Neural progenitor cell (in vitro differentiated cells): ENCODE measurements around the gene CCNYL1.
"Not testable (repeated sequence)": the region's sequence is repeated elsewhere in the genome, so short reads cannot be mapped to it uniquely, and the experiment has no call there.

Source experiments
- EZH2 ChIP-seq: fragments of 200-600 bp; sonication (generic); IDR thresholded peaks from 2 replicates; pipeline ENCODE4 v1.6.1; 2017; ENCODE audit warnings: antibody characterized with exemption, mild to moderate bottlenecking, moderate library complexity
- TF ChIP-seq, protein P1 (sequence below): fragments of 200-600 bp; sonication (generic); IDR thresholded peaks from 2 replicates; pipeline ENCODE4 v1.5.1; 2017; ENCODE audit warnings: antibody characterized with exemption, mild to moderate bottlenecking

GRCh38 chr2:207735513-207735859 is 24.0 kb downstream of the CCNYL1 start:
- TF ChIP-seq, protein P1, sequence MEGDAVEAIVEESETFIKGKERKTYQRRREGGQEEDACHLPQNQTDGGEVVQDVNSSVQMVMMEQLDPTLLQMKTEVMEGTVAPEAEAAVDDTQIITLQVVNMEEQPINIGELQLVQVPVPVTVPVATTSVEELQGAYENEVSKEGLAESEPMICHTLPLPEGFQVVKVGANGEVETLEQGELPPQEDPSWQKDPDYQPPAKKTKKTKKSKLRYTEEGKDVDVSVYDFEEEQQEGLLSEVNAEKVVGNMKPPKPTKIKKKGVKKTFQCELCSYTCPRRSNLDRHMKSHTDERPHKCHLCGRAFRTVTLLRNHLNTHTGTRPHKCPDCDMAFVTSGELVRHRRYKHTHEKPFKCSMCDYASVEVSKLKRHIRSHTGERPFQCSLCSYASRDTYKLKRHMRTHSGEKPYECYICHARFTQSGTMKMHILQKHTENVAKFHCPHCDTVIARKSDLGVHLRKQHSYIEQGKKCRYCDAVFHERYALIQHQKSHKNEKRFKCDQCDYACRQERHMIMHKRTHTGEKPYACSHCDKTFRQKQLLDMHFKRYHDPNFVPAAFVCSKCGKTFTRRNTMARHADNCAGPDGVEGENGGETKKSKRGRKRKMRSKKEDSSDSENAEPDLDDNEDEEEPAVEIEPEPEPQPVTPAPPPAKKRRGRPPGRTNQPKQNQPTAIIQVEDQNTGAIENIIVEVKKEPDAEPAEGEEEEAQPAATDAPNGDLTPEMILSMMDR, result not testable (repeated sequence)
- TF ChIP-seq EZH2, result not testable (repeated sequence)
